GM21529 (cell line): ENCODE measurements around the gene NDUFAF8.

Source experiments
- ATAC-seq: cut with Tn5 transposase; IDR thresholded peaks from one replicate; pipeline ENCODE4 v1.9.1; 2021; ENCODE audit not compliant: unreplicated experiment

The NDUFAF8 gene

GRCh38 chr17:81200695-81201580, 38.2 kb upstream of the NDUFAF8 start:
- ATAC-seq: no peak

- ATAC-seq: no peak
Observed at GRCh38 chr17:81202318-81202717, 36.8 kb upstream of the NDUFAF8 start.

GRCh38 chr17:81203136-81203535, 36.0 kb upstream of the NDUFAF8 start:
- no peak for ATAC-seq

DNA sequence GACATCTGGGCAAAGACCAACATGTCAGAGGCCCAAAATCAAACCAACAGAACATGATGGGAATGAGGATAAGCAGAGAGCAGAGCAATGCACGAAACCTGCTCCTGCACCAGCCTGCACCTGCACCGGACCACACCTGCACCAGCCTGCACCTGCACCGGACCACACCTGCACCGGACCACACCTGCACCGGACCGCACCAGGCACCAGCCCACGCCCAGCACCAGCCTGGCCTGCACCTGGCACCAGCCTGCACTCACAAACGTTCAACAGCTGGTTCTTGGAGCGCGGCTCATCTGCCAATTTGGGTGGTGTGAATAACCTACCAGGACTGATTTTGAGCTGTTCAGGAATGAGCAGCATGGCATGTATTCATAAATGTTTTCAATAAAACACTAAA, 34.5 kb upstream of the NDUFAF8 start:
- ATAC-seq: no peak

DNA sequence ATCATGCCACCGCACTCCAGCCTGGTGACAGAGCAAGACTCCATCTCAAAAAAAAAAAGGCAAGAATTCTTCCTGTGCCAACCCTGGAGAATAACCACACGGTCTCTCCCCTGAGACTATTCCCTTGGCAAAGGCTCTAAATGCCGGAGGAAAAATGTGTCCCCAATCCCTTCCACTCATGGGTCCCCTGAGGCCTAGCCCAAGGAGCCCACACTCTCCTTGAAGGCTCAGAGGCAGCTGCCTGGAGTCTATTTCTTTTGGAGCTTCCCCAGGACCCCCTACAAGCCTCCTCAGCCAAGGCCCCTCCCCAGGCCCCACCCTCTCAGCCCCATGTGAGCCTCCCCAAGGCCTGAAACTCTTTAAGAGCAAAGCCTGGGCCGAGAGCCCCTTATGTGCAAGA, 33.0 kb upstream of the NDUFAF8 start:
- no peak for ATAC-seq

DNA sequence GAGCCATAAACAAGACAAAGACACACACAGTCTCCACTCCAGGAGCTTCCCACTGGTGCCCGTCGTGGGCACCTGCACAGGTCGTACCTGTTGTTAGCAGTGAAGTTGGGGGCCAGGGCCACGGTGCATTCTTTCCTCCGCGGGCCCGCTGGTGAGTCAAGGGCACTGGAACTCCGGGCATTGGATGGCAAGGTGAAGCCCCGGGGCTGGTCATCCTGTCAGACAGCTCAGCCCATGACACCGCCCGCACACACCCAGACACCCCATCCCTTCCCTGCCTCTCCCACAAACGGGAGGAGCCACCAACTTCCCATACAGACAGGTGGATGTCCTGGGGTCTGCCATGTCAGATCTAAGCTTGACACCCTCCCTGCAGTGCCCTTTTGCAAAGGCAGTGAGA, 32.5 kb upstream of the NDUFAF8 start:
- ATAC-seq: no peak

DNA sequence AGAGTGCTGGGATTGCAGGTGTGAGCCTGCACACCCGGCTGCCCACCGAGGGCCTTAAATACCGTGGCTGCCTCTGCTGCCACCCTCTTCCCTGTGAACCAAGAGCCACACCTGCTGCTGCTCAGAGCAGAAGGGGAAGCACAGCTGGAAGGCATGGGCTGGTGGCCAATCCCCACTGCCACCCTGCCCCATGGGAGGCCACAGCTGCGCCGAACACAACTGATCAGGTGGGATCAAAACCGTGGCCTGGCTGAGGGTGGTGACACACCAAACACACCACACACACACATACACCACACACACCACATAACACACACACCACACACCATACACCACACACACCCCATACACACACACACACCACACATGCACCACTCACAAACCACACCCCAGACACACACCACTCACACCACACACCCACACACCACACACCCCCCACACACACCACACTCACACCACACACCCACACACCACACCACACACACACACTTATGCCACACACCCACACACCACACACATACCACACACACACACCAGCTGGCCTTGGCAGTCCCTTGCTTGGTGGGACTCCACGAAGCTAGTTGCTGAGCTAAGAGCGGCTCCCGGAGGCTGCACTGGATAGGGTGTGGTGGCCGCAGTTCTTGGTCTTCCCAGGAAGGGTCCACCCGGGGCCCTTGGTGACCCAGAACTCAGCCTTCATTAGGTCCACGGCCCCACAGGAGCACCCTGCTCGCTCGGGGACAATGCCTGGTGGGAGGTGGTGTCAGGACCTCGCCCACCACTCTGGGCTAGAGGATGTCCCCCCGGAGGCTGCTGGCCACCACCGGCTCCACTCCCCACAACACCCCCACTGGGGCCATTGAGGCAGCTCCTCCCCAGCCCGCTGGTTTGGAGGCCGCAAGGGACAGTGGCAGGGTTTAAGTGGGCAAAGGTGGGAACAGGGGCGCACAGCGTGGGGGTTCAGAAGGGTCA, 31.2 kb upstream of the NDUFAF8 start:
- ATAC-seq: no peak

- no peak for ATAC-seq
Observed at GRCh38 chr17:81208651-81209050, 30.5 kb upstream of the NDUFAF8 start.

DNA sequence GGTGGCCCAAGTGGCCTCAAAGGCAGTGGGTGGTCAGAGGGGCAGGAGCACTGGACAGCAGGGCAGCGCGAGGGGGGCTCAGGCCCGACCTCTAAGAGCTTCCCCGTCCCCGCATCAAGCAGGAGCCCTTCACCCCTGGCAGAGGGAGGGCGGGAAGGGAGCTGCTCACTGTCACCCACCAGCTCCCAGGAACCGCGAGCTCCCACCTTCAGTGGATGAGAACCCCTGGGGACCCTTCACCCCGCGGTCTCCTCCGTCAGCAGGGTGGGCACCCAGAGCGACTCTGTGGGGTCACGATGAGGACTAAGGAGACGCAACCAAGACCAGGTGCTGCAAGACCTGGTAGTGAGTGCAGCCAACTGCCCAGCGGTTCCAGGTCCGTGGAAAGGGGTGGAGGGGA, 30.0 kb upstream of the NDUFAF8 start:
- no peak for ATAC-seq

- no peak for ATAC-seq
Observed at GRCh38 chr17:81210466-81210865, 28.7 kb upstream of the NDUFAF8 start.

DNA sequence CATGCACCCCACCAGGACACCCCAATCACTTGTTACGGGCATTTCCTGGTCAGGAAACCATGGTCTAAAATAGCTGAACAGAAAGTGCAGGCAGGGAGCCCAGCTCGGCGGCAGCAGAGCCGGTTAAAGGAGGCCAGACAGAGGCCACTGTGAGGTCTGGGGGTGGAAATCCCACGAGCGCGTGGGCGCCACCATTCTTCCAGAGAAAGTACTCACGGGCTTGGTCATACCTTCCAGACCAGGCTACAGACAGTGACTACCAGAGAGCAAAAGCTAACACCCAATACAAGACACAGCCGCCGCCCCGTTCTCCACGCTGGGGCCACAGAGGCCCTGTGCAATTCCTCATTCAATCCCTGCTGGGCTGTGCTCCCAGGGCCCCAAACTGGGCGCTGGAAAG, 28.2 kb upstream of the NDUFAF8 start:
- ATAC-seq: no peak

DNA sequence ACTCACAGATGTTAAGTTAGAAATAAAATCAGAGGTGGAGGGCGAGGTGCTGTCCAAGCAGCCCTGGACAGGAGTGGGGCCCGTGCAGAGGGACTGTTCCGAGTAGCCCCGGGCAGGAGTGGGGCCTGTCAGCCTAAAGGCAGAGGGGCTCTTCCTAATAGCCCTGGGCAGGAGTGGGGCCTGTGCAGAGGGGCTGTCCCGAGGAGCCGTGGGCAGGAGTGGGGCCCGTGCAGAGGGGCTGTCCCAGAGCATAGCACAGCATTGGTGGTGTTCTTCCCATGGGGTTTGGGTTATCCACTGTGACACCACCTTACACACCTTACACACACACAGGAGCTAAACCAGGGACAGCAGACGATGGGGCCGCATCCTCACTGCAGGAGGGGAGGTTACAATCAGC, 26.8 kb upstream of the NDUFAF8 start:
- ATAC-seq: no peak

DNA sequence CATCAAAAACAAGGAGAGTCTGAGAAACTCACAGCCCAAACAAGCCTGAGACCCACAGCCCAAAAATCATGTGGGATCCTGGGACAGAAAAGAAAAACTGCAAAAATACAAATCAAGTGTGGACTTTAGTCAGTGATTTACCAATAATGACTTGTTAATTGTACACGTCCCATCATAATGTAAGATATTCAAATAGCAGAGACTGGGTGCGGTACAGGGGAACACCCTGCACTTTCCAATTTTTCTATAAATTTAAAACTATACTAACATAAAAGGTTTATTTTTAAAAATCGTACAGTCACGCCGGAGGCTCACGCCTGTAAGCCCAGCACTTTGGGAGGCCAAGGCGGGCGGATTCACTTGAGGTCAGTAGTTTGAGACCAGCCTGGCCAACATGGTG, 25.1 kb upstream of the NDUFAF8 start:
- ATAC-seq: no peak

DNA sequence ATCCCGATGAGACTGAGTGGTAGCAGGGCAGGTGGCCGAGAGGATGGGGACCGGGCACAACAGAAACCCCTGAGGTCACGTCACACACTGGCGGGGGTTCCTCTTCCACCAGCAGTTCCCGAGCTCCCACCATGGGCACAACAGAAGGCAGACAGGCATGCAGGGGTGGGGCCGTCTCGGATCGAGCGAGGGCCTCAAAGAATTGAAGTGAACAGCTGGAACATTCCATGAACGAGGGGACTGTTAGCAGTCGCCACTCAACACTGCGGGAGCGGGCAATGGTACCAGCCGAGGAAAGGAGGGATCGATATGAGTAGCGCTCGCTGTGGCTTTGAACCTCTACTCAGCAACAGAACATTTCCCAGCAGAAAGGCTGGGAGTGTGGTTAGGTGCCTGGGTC, 21.6 kb upstream of the NDUFAF8 start:
- no peak for ATAC-seq

DNA sequence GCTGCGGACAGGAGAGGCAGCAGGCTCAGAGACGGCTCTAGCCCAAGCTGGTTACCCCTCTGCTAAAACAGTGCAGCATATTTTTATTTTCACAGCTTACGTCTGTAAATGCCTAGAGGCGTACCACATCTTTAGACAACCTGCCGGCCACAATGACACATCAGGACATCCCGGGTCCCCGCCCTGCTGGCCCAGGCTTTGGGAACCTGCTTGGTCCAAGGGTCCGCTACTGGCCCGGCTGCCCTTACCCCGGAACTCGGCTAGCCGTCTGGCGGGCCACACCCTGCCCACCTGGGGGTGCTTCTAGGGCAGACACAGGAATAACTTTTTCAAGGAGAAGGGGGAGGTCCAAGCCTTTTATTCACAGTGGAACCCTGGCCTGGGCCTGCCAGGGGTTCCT, 20.7 kb upstream of the NDUFAF8 start:
- ATAC-seq: no peak

- ATAC-seq: no peak
Observed at GRCh38 chr17:81218991-81219390, 20.1 kb upstream of the NDUFAF8 start.

DNA sequence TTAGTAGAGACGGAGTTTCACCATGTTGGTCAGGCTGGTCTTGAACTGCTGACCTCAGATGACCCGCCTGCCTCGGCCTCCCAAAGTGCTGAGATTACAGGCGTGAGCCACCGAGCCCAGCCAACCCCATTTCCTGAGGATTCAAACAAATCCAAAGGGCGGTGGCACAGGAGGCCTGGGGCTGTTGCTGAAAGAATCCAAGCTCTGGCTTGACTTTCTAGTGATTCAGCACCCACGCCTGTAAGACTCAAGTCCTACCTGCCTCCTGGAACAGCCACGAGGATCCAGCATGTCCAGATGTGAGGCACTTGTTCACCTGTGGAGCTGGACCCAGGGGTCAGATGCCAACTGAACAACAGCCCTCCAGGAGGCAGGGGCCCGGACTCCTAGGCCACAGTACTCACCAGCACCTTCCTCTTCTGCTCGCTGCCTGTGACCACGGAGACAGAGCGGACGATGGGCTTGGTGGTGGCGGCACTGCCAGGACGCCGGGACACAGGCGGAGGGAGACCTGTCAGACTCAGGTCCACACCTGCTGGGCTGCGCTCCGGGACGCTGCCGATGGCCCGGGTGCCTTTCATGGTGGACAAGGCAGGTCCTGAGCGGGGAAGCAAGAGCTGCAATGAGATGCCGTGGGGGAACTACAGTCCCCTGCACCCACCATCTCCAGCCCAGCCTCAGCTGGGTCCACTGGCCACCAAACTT, 19.5 kb upstream of the NDUFAF8 start:
- no peak for ATAC-seq

- ATAC-seq: no peak
Observed at GRCh38 chr17:81221371-81221841, 17.7 kb upstream of the NDUFAF8 start.

DNA sequence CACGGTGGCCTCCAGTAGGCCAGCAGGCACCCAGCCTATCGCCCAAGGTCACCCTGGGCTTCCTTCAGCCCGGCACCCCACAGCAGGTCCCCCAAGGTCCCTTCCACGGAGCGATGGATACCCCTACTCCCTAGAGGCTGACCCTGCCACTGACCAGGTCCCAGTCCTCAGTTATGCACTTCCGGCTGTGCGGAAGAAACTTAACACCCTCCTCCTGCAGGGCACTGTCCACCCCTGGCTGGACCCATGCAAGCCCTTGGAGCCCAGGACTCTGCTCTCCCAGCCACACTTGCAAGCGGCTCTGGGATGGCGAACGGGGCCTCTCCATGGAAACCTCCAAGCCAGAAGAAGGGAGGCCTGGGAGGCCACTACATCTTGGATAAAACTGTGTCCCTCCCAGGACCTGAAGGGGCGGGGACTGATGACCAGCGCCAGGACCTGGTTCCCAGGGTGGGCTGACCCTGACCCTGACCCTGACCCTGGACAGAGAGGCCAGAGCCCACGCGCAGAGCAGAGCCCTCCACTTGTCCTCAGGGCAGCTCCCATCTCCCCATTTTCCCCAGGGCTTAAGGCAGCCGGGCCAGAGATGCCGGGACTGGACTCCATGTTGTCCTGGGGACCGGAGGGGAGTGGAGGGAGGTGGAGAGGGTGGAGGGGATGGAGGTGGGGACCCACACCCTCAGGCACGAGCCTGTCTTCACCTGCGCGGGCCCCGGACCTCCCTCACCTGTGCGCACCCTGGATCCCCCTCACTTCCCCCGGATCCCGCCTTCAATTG, 17.1 kb upstream of the NDUFAF8 start:
- ATAC-seq: no peak

DNA sequence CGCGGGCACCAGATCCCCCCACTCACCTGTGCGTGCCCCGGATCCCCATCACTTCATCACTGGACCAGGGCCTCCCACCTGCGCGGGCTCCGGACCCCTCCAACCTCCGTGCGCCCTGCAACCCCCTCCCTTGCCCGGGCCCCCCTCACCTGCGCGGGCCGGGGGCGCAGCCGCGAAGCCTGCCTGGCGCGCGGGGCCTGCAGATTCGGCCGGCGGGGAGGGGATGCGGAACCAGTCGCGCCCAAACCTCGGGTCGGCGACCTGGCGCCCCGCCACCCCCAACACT, 16.6 kb upstream of the NDUFAF8 start:
- no peak for ATAC-seq
